GM12878 (cell line): ENCODE data around the gene SASH1. TPM values are rescaled to one million over a fixed set of nuclear protein-coding genes. Genes with fewer than 3 reads are reported as not detected.

Experiments
- ATAC-seq: fragments of 200-7000 bp; cut with Tn5 transposase; 3 replicates; pipeline ENCODE4 v1.9.1; 2020; ENCODE audit warnings: mild to moderate bottlenecking, moderate library complexity
- BruUV-seq: library from RNA; stranded (reverse); fragments of 400-500 nt; replicated peaks from 2 replicates; lab custom pipeline; 2021; lab: Mats Ljungman, UMichigan
- CTCF ChIA-PET: fragments of 300-600 bp; sonication (Branson Sonifier 250); formaldehyde crosslinking; extraction: SDS; loops from one replicate; lab custom pipeline; 2021; ENCODE audit warnings: inconsistent platforms; lab: Yijun Ruan, JAX
- POLR2A ChIA-PET: fragments of 350-600 bp; formaldehyde crosslinking; extraction: SDS; loops from one replicate; lab custom pipeline; 2021; ENCODE audit warnings: inconsistent platforms; lab: Charles Lee
- RAD21 ChIA-PET: fragments of 300-600 bp; sonication (Branson Sonifier 250); formaldehyde crosslinking; loops from one replicate; lab custom pipeline; 2023; ENCODE audit warnings: antibody characterized with exemption; ENCODE audit not compliant: unreplicated experiment; lab: Charles Lee
- SMC1A ChIA-PET: fragments of 300-600 bp; sonication (Branson Sonifier 250); formaldehyde crosslinking; loops from one replicate; lab custom pipeline; 2023; ENCODE audit not compliant: unreplicated experiment, uncharacterized antibody; lab: Charles Lee
- DNase-seq: peaks from one replicate; pipeline ENCODE4 v3.0.0-alpha.2; 2011; ENCODE audit warnings: low read depth, low spot score
- FAIRE-seq: peaks from 3 replicates; lab custom pipeline; 2011; peaks lifted over from hg19 to GRCh38; lab: Jason Lieb, UNC
- H2AFZ ChIP-seq: 2 replicates; pipeline ENCODE4 v1.6.0; 2011; ENCODE audit warnings: low read depth, low read length, control low read depth; ENCODE audit not compliant: control insufficient read depth
- H3K27ac ChIP-seq: 2 replicates; pipeline ENCODE4 v1.5.1; 2011; ENCODE audit warnings: control low read depth; ENCODE audit not compliant: control insufficient read depth, insufficient read depth
- H3K27me3 ChIP-seq, 2 experiments: replicated peaks in 1 of 2; 2 replicates each; pipeline versions ENCODE4 v1.6.0 to v1.6.1; 2011; ENCODE audit warnings: low read length in 1 of 2; ENCODE audit not compliant: control insufficient read depth in 2 of 2, insufficient read depth in 2 of 2
- H3K36me3 ChIP-seq, 2 experiments: 2 replicates each; pipeline ENCODE4 v1.5.1; 2011; ENCODE audit warnings: low read length in 1 of 2; ENCODE audit not compliant: control insufficient read depth in 2 of 2, insufficient read depth in 2 of 2
- H3K4me1 ChIP-seq: 2 replicates; pipeline ENCODE4 v1.6.1; 2011; ENCODE audit warnings: mild to moderate bottlenecking, low read length, moderate library complexity, mixed read lengths; ENCODE audit not compliant: control insufficient read depth, insufficient read depth
- H3K4me2 ChIP-seq: 2 replicates; pipeline ENCODE4 v1.6.0; 2011; ENCODE audit warnings: control low read depth; ENCODE audit not compliant: control insufficient read depth, insufficient read depth
- H3K4me3 ChIP-seq: fragments of 200-600 bp; sonication (generic); 2 replicates; pipeline ENCODE4 v1.5.1; 2016
- H3K79me2 ChIP-seq: 2 replicates; pipeline ENCODE4 v1.6.0; 2011; ENCODE audit warnings: low read length; ENCODE audit not compliant: control insufficient read depth, insufficient read depth
- H3K9ac ChIP-seq: 2 replicates; pipeline ENCODE4 v1.8.0; 2011; ENCODE audit warnings: low read length, control low read depth, mixed read lengths; ENCODE audit not compliant: control insufficient read depth, insufficient read depth
- H3K9me3 ChIP-seq: replicated peaks from 3 replicates; pipeline ENCODE4 v1.5.1; 2011; ENCODE audit warnings: mild to moderate bottlenecking, low read length; ENCODE audit not compliant: control insufficient read depth, insufficient read depth
- H4K20me1 ChIP-seq: 2 replicates; pipeline ENCODE4 v1.6.0; 2011; ENCODE audit not compliant: control insufficient read depth, insufficient read depth
- ATF2 ChIP-seq: IDR thresholded peaks from 2 replicates; pipeline ENCODE4 v1.6.1; 2012; ENCODE audit warnings: low read length, inconsistent platforms
- CBX3 ChIP-seq: fragments of 200-600 bp; sonication (generic); IDR thresholded peaks from 2 replicates; pipeline ENCODE4 v1.6.1; 2016; ENCODE audit warnings: low read depth, borderline replicate concordance
- GATAD2B ChIP-seq: fragments of 450-650 bp; conservative IDR thresholded peaks from 2 replicates; pipeline ENCODE4 v1.6.1; 2017; ENCODE audit warnings: low read depth, mild to moderate bottlenecking, moderate library complexity
- HDAC2 ChIP-seq: fragments of 200-600 bp; sonication (generic); IDR thresholded peaks from 2 replicates; pipeline ENCODE4 v1.6.1; 2017
- IKZF2 ChIP-seq, 2 experiments: fragments of 450-650 bp; IDR thresholded peaks; 2 replicates each; pipeline ENCODE4 v1.6.1; 2017; ENCODE audit warnings: mild to moderate bottlenecking in 2 of 2, moderate library complexity in 2 of 2
- JUNB ChIP-seq: IDR thresholded peaks from 2 replicates; pipeline ENCODE4 v1.6.1; 2016; ENCODE audit warnings: antibody characterized with exemption, mild to moderate bottlenecking
- NR2F1 ChIP-seq: fragments of 450-650 bp; conservative IDR thresholded peaks from 2 replicates; pipeline ENCODE4 v1.6.1; 2017; ENCODE audit warnings: mild to moderate bottlenecking
- RUNX3 ChIP-seq: IDR thresholded peaks from 2 replicates; pipeline ENCODE4 v1.6.1; 2012; ENCODE audit warnings: low read length, inconsistent platforms
- SMAD5 ChIP-seq: IDR thresholded peaks from 2 replicates; pipeline ENCODE4 v1.6.1; 2016; ENCODE audit warnings: antibody characterized with exemption, low read depth
- TCF7 ChIP-seq: IDR thresholded peaks from 2 replicates; pipeline ENCODE4 v1.6.1; 2014; ENCODE audit warnings: antibody characterized with exemption, borderline replicate concordance
- ZNF217 ChIP-seq: fragments of 450-650 bp; IDR thresholded peaks from 2 replicates; pipeline ENCODE4 v1.6.1; 2017; ENCODE audit warnings: antibody characterized with exemption, mild to moderate bottlenecking
- WGBS: methylation state at CpG from one replicate; pipeline ENCODE4 v1.1.6; 2016; ENCODE audit warnings: low lambda C conversion rate; ENCODE audit not compliant: insufficient replicate concordance, insufficient coverage; ENCODE audit errors: missing lambda C conversion rate; 5-methylcytosine and 5-hydroxymethylcytosine counted together
- in situ Hi-C: fragments of 300-500 bp; cut with MboI; formaldehyde crosslinking; loops from 9 replicates; pipeline ENCODE4 v1.14.3; 2018; ENCODE audit warnings: mixed read lengths
- intact Hi-C: fragments of 100-400 bp; cut with micrococcal nuclease; formaldehyde crosslinking; loops from one replicate; pipeline ENCODE4 v1.14.2; 2022; ENCODE audit not compliant: unreplicated experiment
- polyA plus RNA-seq, 11 experiments: library from polyadenylated mRNA; depleted of rRNA in 4 of 11; unstranded in 6 of 11; stranded (reverse) in 5 of 11; fragments of >200 nt; fragmentation: Nextera tagmentation in 4 of 11; fragmentation: Illumina TruSeq in 1 of 11; extraction: Ambion mirVana in 4 of 11; extraction: Trizol in 1 of 11; gene quantifications; 1 replicate in 1 of 11; 2 replicates in 10 of 11; pipeline versions ENCODE4 v1.2.1 to v1.2.3, GENCODE V29; 2011 to 2016; ENCODE audit warnings: inconsistent platforms in 2 of 11, missing spikeins in 2 of 11, low read depth in 1 of 11
- total RNA-seq, 4 experiments: library from RNA; depleted of rRNA in 3 of 4; stranded (reverse); fragments of >200 nt in 3 of 4; fragmentation: Illumina TruSeq in 1 of 4; extraction: Trizol in 1 of 4; gene quantifications; 2 replicates each; pipeline versions ENCODE4 v1.2.1 to v1.2.3, GENCODE V29; 2013 to 2021
- TF ChIP-seq, protein P1 (sequence below): fragments of 450-650 bp; IDR thresholded peaks from 2 replicates; pipeline ENCODE4 v1.6.1; 2017; ENCODE audit warnings: mild to moderate bottlenecking, moderate library complexity
- TF ChIP-seq, protein P2 (sequence below): fragments of 450-650 bp; IDR thresholded peaks from 2 replicates; pipeline ENCODE4 v1.6.1; 2014; ENCODE audit warnings: mild to moderate bottlenecking

Gene SASH1
- total and polyA plus RNA-seq, 10 of the 15 experiments (the other 5 are each of a cell fraction or from before 2014, with no cell fraction given) = 0.01 to 0.73 (median 0.14) TPM; not detected in 4

DNA sequence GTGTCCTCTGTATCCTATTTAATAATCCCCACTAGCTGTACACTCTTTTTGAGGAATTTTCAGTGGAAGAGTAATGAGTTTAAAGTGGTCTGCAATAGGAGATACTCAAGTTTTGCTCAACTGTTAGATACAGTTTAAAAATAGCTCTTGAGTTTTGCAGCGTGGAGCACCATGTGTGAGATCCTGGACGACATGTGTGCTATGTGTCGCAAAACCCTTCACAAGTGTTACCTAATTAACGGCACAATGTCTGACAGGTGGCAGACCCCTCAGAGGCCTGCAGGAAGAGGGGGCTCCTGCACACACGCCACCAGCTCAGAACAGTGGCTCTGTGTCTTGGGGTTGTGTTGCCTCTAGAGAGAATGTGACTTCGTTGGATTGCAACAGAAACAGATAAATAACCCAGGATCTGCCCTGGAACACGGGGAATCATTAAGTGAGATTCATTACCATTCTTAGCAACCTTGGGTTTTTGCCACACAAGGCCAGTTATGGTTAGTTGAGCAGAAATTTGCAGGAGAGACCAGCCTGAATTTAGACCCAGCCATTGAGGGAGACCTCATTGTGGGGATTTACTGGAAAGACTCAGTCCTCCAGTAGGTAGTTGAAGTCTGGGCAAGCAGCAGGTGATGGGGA lies 73.8 kb downstream of the SASH1 start:
- Histone ChIP-seq H4K20me1 (no peaks in the 10 kb centered on the region), H3K4me1 (no peaks in the 10 kb centered on the region), H3K4me3 (no peak overlapping the region), H2AFZ (no peak overlapping the region), H3K27ac (no peak overlapping the region), H3K27me3 (no peaks in the 10 kb centered on the region), H3K9me3 (no peaks in the 10 kb centered on the region), H3K36me3 (no peaks in the 10 kb centered on the region), H3K4me2 (no peak overlapping the region), H3K79me2 (no peaks in the 10 kb centered on the region), H3K9ac (no peak overlapping the region)
- POLR2A ChIA-PET = no interaction called here
- ATAC-seq = no peak
- TF ChIP-seq ZNF217 = no peak
- TF ChIP-seq CBX3 = no peak
- no peak for TF ChIP-seq NR2F1
- no peak for TF ChIP-seq RUNX3
- TF ChIP-seq HDAC2 = no peak
- no peak for TF ChIP-seq GATAD2B
- no peak for TF ChIP-seq SMAD5
- no peak for TF ChIP-seq IKZF2 (IDR thresholded peaks at IDR 0.05)
- TF ChIP-seq JUNB = no peak
- TF ChIP-seq, protein P1, sequence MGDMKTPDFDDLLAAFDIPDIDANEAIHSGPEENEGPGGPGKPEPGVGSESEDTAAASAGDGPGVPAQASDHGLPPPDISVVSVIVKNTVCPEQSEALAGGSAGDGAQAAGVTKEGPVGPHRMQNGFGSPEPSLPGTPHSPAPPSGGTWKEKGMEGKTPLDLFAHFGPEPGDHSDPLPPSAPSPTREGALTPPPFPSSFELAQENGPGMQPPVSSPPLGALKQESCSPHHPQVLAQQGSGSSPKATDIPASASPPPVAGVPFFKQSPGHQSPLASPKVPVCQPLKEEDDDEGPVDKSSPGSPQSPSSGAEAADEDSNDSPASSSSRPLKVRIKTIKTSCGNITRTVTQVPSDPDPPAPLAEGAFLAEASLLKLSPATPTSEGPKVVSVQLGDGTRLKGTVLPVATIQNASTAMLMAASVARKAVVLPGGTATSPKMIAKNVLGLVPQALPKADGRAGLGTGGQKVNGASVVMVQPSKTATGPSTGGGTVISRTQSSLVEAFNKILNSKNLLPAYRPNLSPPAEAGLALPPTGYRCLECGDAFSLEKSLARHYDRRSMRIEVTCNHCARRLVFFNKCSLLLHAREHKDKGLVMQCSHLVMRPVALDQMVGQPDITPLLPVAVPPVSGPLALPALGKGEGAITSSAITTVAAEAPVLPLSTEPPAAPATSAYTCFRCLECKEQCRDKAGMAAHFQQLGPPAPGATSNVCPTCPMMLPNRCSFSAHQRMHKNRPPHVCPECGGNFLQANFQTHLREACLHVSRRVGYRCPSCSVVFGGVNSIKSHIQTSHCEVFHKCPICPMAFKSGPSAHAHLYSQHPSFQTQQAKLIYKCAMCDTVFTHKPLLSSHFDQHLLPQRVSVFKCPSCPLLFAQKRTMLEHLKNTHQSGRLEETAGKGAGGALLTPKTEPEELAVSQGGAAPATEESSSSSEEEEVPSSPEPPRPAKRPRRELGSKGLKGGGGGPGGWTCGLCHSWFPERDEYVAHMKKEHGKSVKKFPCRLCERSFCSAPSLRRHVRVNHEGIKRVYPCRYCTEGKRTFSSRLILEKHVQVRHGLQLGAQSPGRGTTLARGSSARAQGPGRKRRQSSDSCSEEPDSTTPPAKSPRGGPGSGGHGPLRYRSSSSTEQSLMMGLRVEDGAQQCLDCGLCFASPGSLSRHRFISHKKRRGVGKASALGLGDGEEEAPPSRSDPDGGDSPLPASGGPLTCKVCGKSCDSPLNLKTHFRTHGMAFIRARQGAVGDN = no peak
- no peak for TF ChIP-seq ATF2
- TF ChIP-seq, protein P2, sequence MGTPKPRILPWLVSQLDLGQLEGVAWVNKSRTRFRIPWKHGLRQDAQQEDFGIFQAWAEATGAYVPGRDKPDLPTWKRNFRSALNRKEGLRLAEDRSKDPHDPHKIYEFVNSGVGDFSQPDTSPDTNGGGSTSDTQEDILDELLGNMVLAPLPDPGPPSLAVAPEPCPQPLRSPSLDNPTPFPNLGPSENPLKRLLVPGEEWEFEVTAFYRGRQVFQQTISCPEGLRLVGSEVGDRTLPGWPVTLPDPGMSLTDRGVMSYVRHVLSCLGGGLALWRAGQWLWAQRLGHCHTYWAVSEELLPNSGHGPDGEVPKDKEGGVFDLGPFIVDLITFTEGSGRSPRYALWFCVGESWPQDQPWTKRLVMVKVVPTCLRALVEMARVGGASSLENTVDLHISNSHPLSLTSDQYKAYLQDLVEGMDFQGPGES = no peak
- TF ChIP-seq TCF7 = no peak
- intact Hi-C loops (no loop called here), in situ Hi-C loops (no loop called here)
- CTCF ChIA-PET = no interaction called here
- SMC1A ChIA-PET = no interaction called here
- no peak for DNase-seq
- FAIRE-seq = no peak
- 31% methylated on average over 7 of the region's 7 CpGs for WGBS
- RAD21 ChIA-PET = interaction anchor here (0.5 kb wide), 1 partner anchor 62 kb away, joined by 3 read pairs; no protein-coding TSS in a partner anchor
- BruUV-seq = no TSS peak
